ENCODE measurements around the gene TMEM215.

TMEM215 gene

DNA sequence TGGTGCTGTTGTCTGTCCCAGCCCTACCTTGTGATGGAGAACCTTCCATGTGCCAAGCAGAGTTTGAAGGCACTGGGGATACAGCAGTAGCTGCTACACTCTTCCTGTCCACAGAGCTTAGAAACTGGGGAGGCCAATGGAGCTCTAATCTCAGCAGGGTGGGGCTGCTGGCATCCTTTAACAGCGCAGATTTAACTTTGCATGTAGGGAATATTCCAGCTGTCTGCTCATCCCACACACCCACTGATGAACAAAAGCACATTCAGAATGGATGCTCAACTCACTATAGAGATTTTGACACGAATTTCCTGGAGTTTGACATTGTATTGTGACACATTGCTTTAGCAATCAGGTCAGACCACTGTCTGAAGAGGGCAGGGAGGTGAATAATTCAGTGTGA, 49.0 kb downstream of the TMEM215 start:
- H3K4me3 ChIP-seq (ENCODE audit: low read depth, low read length), result no peak overlapping the region

Data from iPS-11a (cell line).